IMR-90 (cell line): ENCODE results near the gene PLXNC1. TPM values are rescaled to one million over a fixed set of nuclear protein-coding genes. Genes with fewer than 3 reads are reported as not detected.
A peak's percentile ranks its signal among the peaks of the same experiment; 100 is the strongest.

Experiments
- ATAC-seq: fragments of 200-7000 bp; cut with Tn5 transposase; 2 replicates; pipeline ENCODE4 v1.9.1; 2020; ENCODE audit warnings: low read depth, mild to moderate bottlenecking, moderate library complexity
- BruUV-seq: library from RNA; stranded (reverse); fragments of 400-500 nt; replicated peaks from 2 replicates; lab custom pipeline; 2021; lab: Mats Ljungman, UMichigan
- CTCF ChIA-PET: fragments of 300-600 bp; formaldehyde crosslinking; extraction: SDS; loops from one replicate; lab custom pipeline; 2021; ENCODE audit warnings: antibody characterized with exemption; lab: Yijun Ruan, JAX
- POLR2A ChIA-PET: fragments of 300-600 bp; sonication (Branson Sonifier 250); formaldehyde crosslinking; loops from one replicate; lab custom pipeline; 2022; ENCODE audit warnings: antibody characterized with exemption; ENCODE audit not compliant: unreplicated experiment; lab: Charles Lee
- DNase-seq: peaks from one replicate; pipeline ENCODE4 v3.0.0; 2013
- H2AFZ ChIP-seq: replicated peaks from 2 replicates; pipeline ENCODE3; 2013; ENCODE audit warnings: low read length, mild to moderate bottlenecking; ENCODE audit not compliant: poor library complexity
- H2AK5ac ChIP-seq: 2 replicates; pipeline ENCODE4 v1.6.1; 2013; ENCODE audit warnings: low read depth, low read length, inconsistent platforms
- H2AK9ac ChIP-seq: replicated peaks from 2 replicates; pipeline ENCODE3; 2013; ENCODE audit warnings: mild to moderate bottlenecking, low read depth, low read length, moderate library complexity; ENCODE audit not compliant: poor library complexity
- H2BK120ac ChIP-seq: 2 replicates; pipeline ENCODE4 v1.6.1; 2013; ENCODE audit warnings: low read depth, low read length, inconsistent platforms
- H2BK15ac ChIP-seq: 3 replicates; pipeline ENCODE4 v1.6.1; 2013; ENCODE audit warnings: low read depth, low read length, inconsistent platforms
- H2BK20ac ChIP-seq: 2 replicates; pipeline ENCODE4 v1.6.1; 2013; ENCODE audit warnings: low read depth, mild to moderate bottlenecking, inconsistent platforms, low read length, moderate library complexity
- H2BK5ac ChIP-seq: 2 replicates; pipeline ENCODE4 v1.6.1; 2013; ENCODE audit warnings: mild to moderate bottlenecking, low read depth, low read length, inconsistent platforms; ENCODE audit not compliant: poor library complexity, severe bottlenecking
- H3K14ac ChIP-seq: replicated peaks from 2 replicates; pipeline ENCODE4 v1.6.1; 2013; ENCODE audit warnings: low read depth, low read length, inconsistent platforms
- H3K18ac ChIP-seq: 2 replicates; pipeline ENCODE4 v1.6.1; 2013; ENCODE audit warnings: low read depth, low read length, control low read depth
- H3K23ac ChIP-seq: 2 replicates; pipeline ENCODE4 v1.6.1; 2013; ENCODE audit warnings: low read depth, low read length, inconsistent platforms
- H3K27ac ChIP-seq: 2 replicates; pipeline ENCODE4 v1.5.1; 2013; ENCODE audit warnings: mild to moderate bottlenecking, control low read depth, low read length; ENCODE audit not compliant: insufficient read depth
- H3K27me3 ChIP-seq: 2 replicates; pipeline ENCODE4 v1.6.1; 2013; ENCODE audit warnings: low read length; ENCODE audit not compliant: control insufficient read depth, insufficient read depth
- H3K36me3 ChIP-seq: 2 replicates; pipeline ENCODE4 v1.6.1; 2013; ENCODE audit warnings: low read length, mixed read lengths; ENCODE audit not compliant: control insufficient read depth, insufficient read depth
- H3K4ac ChIP-seq: 2 replicates; pipeline ENCODE4 v1.6.1; 2013; ENCODE audit warnings: low read depth, low read length, inconsistent platforms
- H3K4me1 ChIP-seq: 2 replicates; pipeline ENCODE4 v1.6.1; 2013; ENCODE audit warnings: low read length, mixed read lengths; ENCODE audit not compliant: control insufficient read depth, insufficient read depth
- H3K4me2 ChIP-seq: 2 replicates; pipeline ENCODE4 v1.6.1; 2013; ENCODE audit warnings: low read depth, mild to moderate bottlenecking, control low read depth, low read length, moderate library complexity
- H3K4me3 ChIP-seq: 2 replicates; pipeline ENCODE4 v1.5.1; 2013; ENCODE audit warnings: low read depth, mild to moderate bottlenecking, control low read depth, low read length, moderate library complexity; ENCODE audit not compliant: insufficient read depth
- H3K56ac ChIP-seq: 2 replicates; pipeline ENCODE4 v1.6.1; 2013; ENCODE audit warnings: low read length, inconsistent platforms; ENCODE audit not compliant: insufficient read depth; ENCODE audit errors: extremely low read depth
- H3K79me1 ChIP-seq, 2 experiments: 2 replicates each; pipeline ENCODE4 v1.6.1; 2013; ENCODE audit warnings: low read length in 2 of 2, inconsistent platforms in 1 of 2, low read depth in 1 of 2
- H3K9ac ChIP-seq: 2 replicates; pipeline ENCODE4 v1.6.1; 2013; ENCODE audit warnings: low read depth, low read length, control low read depth
- H3K9me1 ChIP-seq: 2 replicates; pipeline ENCODE4 v1.6.1; 2013; ENCODE audit warnings: low read length, inconsistent platforms; ENCODE audit not compliant: insufficient read depth
- H3K9me3 ChIP-seq: 2 replicates; pipeline ENCODE4 v1.6.1; 2013; ENCODE audit warnings: low read length; ENCODE audit not compliant: control insufficient read depth, insufficient read depth
- H4K20me1 ChIP-seq: 2 replicates; pipeline ENCODE4 v1.6.1; 2013; ENCODE audit warnings: low read length, inconsistent platforms; ENCODE audit not compliant: insufficient read depth
- H4K5ac ChIP-seq: 2 replicates; pipeline ENCODE4 v1.6.1; 2013; ENCODE audit warnings: mild to moderate bottlenecking, low read depth, low read length, control low read depth
- H4K8ac ChIP-seq, 2 experiments: 2 replicates each; pipeline ENCODE4 v1.6.1; 2013; ENCODE audit warnings: low read depth in 2 of 2, low read length in 2 of 2, control low read depth in 1 of 2, inconsistent platforms in 1 of 2
- H4K91ac ChIP-seq: 2 replicates; pipeline ENCODE4 v1.6.1; 2013; ENCODE audit warnings: low read depth, low read length, inconsistent platforms; ENCODE audit not compliant: insufficient read depth
- FOS ChIP-seq: fragments of 150-350 bp; IDR thresholded peaks from 2 replicates; pipeline ENCODE4 v1.6.1; 2016; ENCODE audit warnings: low read depth, low read length
- WGBS, 2 experiments: methylation state at CpG; one replicate each; pipeline versions ENCODE4 v1.1.5 to v1.1.7; 2013; ENCODE audit warnings: missing lambda C conversion rate in 2 of 2; ENCODE audit not compliant: insufficient read length in 1 of 2; ENCODE audit errors: extremely low coverage in 2 of 2; 5-methylcytosine and 5-hydroxymethylcytosine counted together
- dilution Hi-C: fragments of 300-500 bp; cut with HindIII; formaldehyde crosslinking; loops from one replicate; pipeline ENCODE4 v1.14.3; 2018; ENCODE audit warnings: low sequenced_read_pairs; ENCODE audit not compliant: unreplicated experiment
- in situ Hi-C: fragments of 300-500 bp; cut with MboI; formaldehyde crosslinking; loops from 3 replicates; pipeline ENCODE4 v1.14.3; 2019; ENCODE audit warnings: low sequenced_read_pairs, inconsistent platforms, mixed read lengths
- intact Hi-C: fragments of 100-400 bp; cut with micrococcal nuclease; formaldehyde crosslinking; loops from 2 replicates; pipeline ENCODE4 v1.10.0; 2022
- polyA plus RNA-seq, 3 experiments: library from polyadenylated mRNA; depleted of rRNA; stranded (reverse); fragments of >200 nt; gene quantifications; 2 replicates each; pipeline ENCODE4 v1.2.3, GENCODE V29; 2012; ENCODE audit warnings: low replicate concordance in 1 of 3
- total RNA-seq: library from RNA; depleted of rRNA; stranded (reverse); fragments of >200 nt; gene quantifications from 2 replicates; pipeline ENCODE4 v1.2.3, GENCODE V29; 2012
- TF ChIP-seq, protein P1 (sequence below): conservative IDR thresholded peaks from 2 replicates; pipeline ENCODE4 v1.5.1; 2012; ENCODE audit warnings: mild to moderate bottlenecking, low read depth, low read length, improper control_type of control experiment

The PLXNC1 gene
- total and polyA plus RNA-seq, 2 of the 4 experiments (the other 2 are of a cell fraction), result 1.0 to 1.6 TPM

DNA sequence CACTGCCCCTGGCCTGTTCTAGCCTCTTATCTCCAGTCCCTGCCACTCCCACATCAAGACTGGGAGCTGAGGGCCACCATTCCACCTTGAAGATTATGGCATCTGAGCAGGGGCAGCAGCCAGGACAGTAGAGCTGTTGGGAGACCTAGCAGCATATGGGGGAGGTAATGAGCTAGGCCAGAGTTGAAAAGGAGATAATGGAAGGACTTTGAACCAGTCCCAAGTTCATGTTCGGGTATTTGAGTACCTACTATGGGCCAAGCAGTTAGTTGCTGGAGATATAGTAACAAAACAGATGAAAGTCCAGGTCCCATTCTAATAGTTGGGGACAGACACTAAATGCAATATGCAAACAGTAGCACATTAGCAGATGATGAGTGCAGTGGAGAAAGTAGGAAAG lies 151.5 kb downstream of the PLXNC1 start:
- H2AK9ac ChIP-seq, result no peak overlapping the region
- no peak overlapping the region for H3K4ac ChIP-seq
- no peaks in the 10 kb centered on the region for H3K79me1 ChIP-seq
- CTCF ChIA-PET, result interaction anchor here (0.5 kb wide), 1 partner anchor 1806 kb away, joined by 3 read pairs; no protein-coding TSS in a partner anchor
- TF ChIP-seq FOS, result no peak
- TF ChIP-seq, protein P1, sequence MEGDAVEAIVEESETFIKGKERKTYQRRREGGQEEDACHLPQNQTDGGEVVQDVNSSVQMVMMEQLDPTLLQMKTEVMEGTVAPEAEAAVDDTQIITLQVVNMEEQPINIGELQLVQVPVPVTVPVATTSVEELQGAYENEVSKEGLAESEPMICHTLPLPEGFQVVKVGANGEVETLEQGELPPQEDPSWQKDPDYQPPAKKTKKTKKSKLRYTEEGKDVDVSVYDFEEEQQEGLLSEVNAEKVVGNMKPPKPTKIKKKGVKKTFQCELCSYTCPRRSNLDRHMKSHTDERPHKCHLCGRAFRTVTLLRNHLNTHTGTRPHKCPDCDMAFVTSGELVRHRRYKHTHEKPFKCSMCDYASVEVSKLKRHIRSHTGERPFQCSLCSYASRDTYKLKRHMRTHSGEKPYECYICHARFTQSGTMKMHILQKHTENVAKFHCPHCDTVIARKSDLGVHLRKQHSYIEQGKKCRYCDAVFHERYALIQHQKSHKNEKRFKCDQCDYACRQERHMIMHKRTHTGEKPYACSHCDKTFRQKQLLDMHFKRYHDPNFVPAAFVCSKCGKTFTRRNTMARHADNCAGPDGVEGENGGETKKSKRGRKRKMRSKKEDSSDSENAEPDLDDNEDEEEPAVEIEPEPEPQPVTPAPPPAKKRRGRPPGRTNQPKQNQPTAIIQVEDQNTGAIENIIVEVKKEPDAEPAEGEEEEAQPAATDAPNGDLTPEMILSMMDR, result no peak
- in situ Hi-C loops, result no loop called here
- no peak overlapping the region for H4K8ac ChIP-seq
- DNase-seq (no peak), ATAC-seq (no peak)
- H2BK120ac ChIP-seq, result no peak overlapping the region
- intact Hi-C loops, result no loop called here
- H3K23ac ChIP-seq, result no peak overlapping the region
- H3K9me1 ChIP-seq, result peaks cover 6% of the 10 kb centered on the region; the same call in 1 of the 2 replicates
- H2BK20ac ChIP-seq, result no peak overlapping the region
- H2BK5ac ChIP-seq, result no peak overlapping the region
- 0 out of 2 replicates have a peak overlapping the region, but pooled peaks have one; percentile 21 for H3K14ac ChIP-seq
- H2BK15ac ChIP-seq, result no peak overlapping the region
- H3K4me3 ChIP-seq, result no peak overlapping the region
- H2AFZ ChIP-seq, result no peak overlapping the region
- no peak overlapping the region for H3K18ac ChIP-seq
- WGBS, 2 experiments, result no CpG with 5 or more reads among the region's 1 CpG
- no peak overlapping the region for H4K91ac ChIP-seq
- no peaks in the 10 kb centered on the region for H3K27me3 ChIP-seq
- dilution Hi-C loops, result no loop called here
- no TSS peak for BruUV-seq
- POLR2A ChIA-PET, result no interaction called here
- H4K20me1 ChIP-seq, result no peaks in the 10 kb centered on the region
- H3K27ac ChIP-seq, result no peak overlapping the region
- no peaks in the 10 kb centered on the region for H3K36me3 ChIP-seq
- peaks cover 8% of the 10 kb centered on the region for H3K4me1 ChIP-seq
- no peak overlapping the region for H3K56ac ChIP-seq
- no peak overlapping the region for H3K4me2 ChIP-seq
- H2AK5ac ChIP-seq, result no peak overlapping the region
- H3K9ac ChIP-seq, result no peak overlapping the region
- no peaks in the 10 kb centered on the region for H3K9me3 ChIP-seq
- H4K5ac ChIP-seq, result no peak overlapping the region
